Left lobe of liver (tissue), 2 donors: ENCODE results near the gene SNCG. TPM values are rescaled to one million over a fixed set of nuclear protein-coding genes. Genes with fewer than 3 reads are reported as not detected.
"Not testable (repeated sequence)": the region's sequence is repeated elsewhere in the genome, so short reads cannot be mapped to it uniquely, and the experiment has no call there.

ENCODE experiments used
- ATAC-seq: fragments of 200-7000 bp; cut with Tn5 transposase; one replicate; pipeline ENCODE4 v1.9.1; 2020; ENCODE audit warnings: mild to moderate bottlenecking, moderate library complexity
- DNase-seq: peaks from one replicate; pipeline ENCODE4 v3.0.0-alpha.2; 2020; ENCODE audit warnings: low spot score
- total RNA-seq: library from RNA; stranded (reverse); gene quantifications from one replicate; pipeline ENCODE4 v1.2.1, GENCODE V29; 2021
- donor health status: DM: no; HTN: no; CAD: no; lungs with moderate emphysema.
- donor health status: DM: no; HTN: yes; CAD: no.

The SNCG gene
- total RNA-seq, 1 donor from 2014 or later = 2.0 TPM

GRCh38 chr10:86972613-86973380 lies 14.4 kb downstream of the SNCG start:
- ATAC-seq = no peak
- DNase-seq = no peak

- ATAC-seq (no peak), DNase-seq (no peak)
Measured at GRCh38 chr10:86974484-86974883, 16.1 kb downstream of the SNCG start.

- no peak for DNase-seq
- ATAC-seq = no peak
Measured at GRCh38 chr10:86976362-86977056, 18.1 kb downstream of the SNCG start.

GRCh38 chr10:86978457-86978856 lies 20.1 kb downstream of the SNCG start:
- not testable (repeated sequence) for ATAC-seq, DNase-seq

- peak; percentile 17 for ATAC-seq
- DNase-seq = no peak
Measured at GRCh38 chr10:86979296-86979818, 21.0 kb downstream of the SNCG start.

- ATAC-seq (peak; percentile 50), DNase-seq (no peak)
Measured at GRCh38 chr10:86979977-86980448, 21.6 kb downstream of the SNCG start.

GRCh38 chr10:86981020-86981419 lies 22.6 kb downstream of the SNCG start:
- DNase-seq, ATAC-seq: not testable (repeated sequence)

- no peak for ATAC-seq
Measured at GRCh38 chr10:86981716-86982115, 23.3 kb downstream of the SNCG start.

GRCh38 chr10:86984498-86984897 lies 26.1 kb downstream of the SNCG start:
- ATAC-seq, DNase-seq: not testable (repeated sequence)

More at GRCh38 chr10:86981716-86982115, 23.3 kb downstream of the SNCG start:
- DNase-seq = no peak

GRCh38 chr10:86988520-86988919 lies 30.1 kb downstream of the SNCG start:
- DNase-seq = no peak
- ATAC-seq = no peak

- DNase-seq, ATAC-seq: not testable (repeated sequence)
Measured at GRCh38 chr10:86991362-86991761, 33.0 kb downstream of the SNCG start.

- ATAC-seq = no peak
- no peak for DNase-seq
Measured at GRCh38 chr10:86992456-86992855, 34.1 kb downstream of the SNCG start.

- no peak for ATAC-seq
- DNase-seq = no peak
Measured at GRCh38 chr10:86992929-86993328, 34.5 kb downstream of the SNCG start.

GRCh38 chr10:86999802-87000403 lies 41.5 kb downstream of the SNCG start:
- ATAC-seq, DNase-seq: not testable (repeated sequence)

GRCh38 chr10:87000491-87000890 lies 42.1 kb downstream of the SNCG start:
- DNase-seq = no peak
- ATAC-seq = no peak

GRCh38 chr10:87007124-87007523 lies 48.7 kb downstream of the SNCG start:
- not testable (repeated sequence) for ATAC-seq, DNase-seq

- not testable (repeated sequence) for DNase-seq, ATAC-seq
Measured at GRCh38 chr10:87007674-87008073, 49.3 kb downstream of the SNCG start.

- not testable (repeated sequence) for ATAC-seq, DNase-seq
Measured at GRCh38 chr10:87008303-87008702, 49.9 kb downstream of the SNCG start.

GRCh38 chr10:87009134-87009696 lies 50.8 kb downstream of the SNCG start:
- not testable (repeated sequence) for DNase-seq, ATAC-seq
